GM18858 (cell line): ENCODE measurements around the gene SERF1A.
"Not testable (repeated sequence)": the region's sequence is repeated elsewhere in the genome, so short reads cannot be mapped to it uniquely, and the experiment has no call there.

ENCODE experiments used
- ATAC-seq: cut with Tn5 transposase; IDR thresholded peaks from one replicate; pipeline ENCODE4 v1.9.1; 2021; ENCODE audit not compliant: unreplicated experiment

Gene SERF1A

DNA sequence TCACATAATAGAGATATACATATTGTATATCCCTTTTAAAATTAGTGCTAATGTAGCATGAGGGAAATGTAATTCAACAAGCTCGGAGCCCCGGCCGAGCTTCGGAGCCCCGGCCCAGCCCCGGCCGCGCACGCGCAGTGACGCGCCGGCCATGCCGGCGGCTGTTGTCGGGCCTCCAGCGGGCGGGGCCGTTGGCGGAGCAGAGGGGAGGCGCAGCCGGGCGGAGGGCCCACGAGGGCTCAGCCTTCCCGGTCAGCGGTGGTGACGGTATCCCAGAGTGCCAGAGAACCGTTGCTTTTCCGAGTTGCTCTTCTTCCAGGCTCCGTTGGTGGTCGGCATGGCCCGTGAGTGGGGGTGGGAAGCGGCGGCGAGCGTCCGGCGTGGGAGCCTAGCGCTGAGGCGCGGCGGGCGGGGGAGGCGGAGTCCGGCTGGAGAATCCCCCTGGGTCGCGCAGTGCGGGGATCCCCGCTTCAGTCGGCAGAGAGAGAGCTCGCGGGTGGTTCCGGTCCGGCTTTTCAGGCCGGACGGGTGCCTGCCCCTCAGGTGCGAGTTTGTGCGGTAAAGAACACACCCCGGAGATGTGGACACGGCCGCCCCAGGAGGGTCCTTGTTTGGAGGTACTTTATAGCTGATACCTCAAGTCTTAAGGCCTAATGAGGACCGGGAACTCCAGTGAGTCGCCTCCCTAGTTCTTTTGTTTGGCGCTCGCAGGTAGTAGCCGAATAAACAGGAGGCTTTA, at the start of gene SERF1A:
Gene SERF1A, plus strand, starts transcription at position 137 of the 739 bp plus-strand sequence. Its CDS starts 201 bp downstream, at position 338.
- peak; percentile 76 for ATAC-seq

- ATAC-seq = not testable (repeated sequence)
These were observed 33.7 kb upstream of the SERF1A start for GRCh38 chr5:70866778-70867177.

DNA sequence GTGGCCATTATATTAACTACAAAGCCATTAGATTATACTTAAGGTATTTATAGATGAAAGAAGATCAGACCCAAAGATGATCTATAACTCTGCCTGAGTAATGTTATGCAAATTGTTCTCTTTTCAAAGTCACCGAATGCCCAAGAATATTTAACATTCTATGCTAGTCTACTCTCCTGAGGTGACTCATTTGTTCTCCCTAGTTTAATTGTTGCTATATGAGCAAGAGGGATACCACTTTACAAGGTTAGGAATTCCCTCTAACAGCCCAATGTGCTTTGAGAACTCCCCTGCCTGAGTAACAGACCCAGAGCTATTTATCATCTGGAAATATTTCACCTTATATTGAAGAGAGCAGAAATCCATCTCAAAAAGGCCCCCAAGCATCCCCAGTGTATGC, 29.8 kb upstream of the SERF1A start:
- not testable (repeated sequence) for ATAC-seq

GRCh38 chr5:70896076-70896475, 4.4 kb upstream of the SERF1A start:
- ATAC-seq = not testable (repeated sequence)

- ATAC-seq = peak; percentile 27
These were observed 753 bp downstream of the SERF1A start for GRCh38 chr5:70901272-70901571.

- ATAC-seq = not testable (repeated sequence)
These were observed 6.2 kb downstream of the SERF1A start for GRCh38 chr5:70906624-70907023.

DNA sequence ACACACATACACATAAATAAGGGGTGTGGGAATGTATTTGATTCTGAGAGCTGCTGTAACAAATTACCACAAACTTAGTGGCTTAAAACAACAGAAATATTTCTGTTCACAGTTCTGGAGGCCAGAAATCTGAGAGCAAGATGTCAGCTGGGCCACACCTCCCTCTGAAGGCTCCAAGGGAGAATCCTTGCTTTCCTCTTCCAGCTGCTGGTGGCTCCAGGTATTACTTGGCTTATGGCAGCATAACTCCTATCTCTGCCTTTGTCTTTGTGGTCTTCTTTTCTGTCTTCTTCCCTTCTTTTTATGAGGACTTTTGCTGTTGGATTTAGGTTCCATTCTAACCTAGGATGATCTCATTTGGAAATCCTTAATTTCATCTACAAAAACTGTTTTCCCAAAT, 16.4 kb downstream of the SERF1A start:
- ATAC-seq = not testable (repeated sequence)

DNA sequence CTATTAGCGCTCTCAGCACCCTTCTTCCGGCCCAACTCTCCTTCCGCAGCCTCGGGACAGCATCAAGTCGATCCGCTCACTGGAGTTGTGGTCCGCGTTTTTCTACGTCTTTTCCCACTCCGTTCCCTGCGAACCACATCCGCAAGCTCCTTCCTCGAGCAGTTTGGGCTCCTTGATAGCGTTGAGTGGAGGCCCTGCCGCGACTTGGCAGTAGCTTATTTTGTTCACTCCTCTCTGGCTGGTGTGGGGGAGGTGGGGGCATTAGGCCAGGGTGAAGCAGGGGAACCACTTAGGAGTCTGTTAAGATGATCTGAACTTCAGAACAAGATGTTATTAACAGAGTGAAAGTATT, 24.7 kb downstream of the SERF1A start:
- peak; percentile 18 for ATAC-seq

DNA sequence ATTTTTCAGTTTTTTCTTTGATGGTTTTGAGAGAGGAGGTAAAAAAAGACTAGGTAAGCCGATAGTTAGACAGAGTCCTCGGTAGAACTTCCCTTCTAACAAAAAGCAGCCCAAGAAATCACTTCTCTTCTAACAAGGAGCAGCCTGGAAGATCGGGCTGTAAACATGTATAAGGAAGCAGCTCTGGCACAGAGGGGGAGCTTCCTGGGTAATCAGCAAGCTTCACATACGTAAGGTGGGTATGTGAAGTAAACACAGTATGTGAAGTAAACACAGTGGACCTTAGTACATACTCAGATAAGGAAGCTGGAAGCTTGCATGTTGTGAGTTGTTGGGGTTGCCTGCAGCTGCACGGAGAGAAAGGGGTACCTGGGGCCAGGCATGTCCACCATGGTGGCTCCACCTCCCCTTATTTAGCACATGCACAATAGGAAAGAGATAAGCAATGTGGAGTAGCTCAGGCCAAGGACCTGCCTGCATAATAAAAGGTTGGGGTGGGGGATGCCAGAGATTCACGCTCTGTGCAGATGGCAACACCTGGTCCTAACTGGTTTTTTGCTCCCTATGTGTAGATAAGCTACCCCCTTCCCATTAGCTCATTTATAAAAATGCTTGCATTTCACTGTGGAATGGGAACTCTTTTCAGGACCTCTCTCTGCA, 31.4 kb downstream of the SERF1A start:
- ATAC-seq = not testable (repeated sequence)

GRCh38 chr5:70932560-70932959, 32.1 kb downstream of the SERF1A start:
- ATAC-seq = not testable (repeated sequence)

DNA sequence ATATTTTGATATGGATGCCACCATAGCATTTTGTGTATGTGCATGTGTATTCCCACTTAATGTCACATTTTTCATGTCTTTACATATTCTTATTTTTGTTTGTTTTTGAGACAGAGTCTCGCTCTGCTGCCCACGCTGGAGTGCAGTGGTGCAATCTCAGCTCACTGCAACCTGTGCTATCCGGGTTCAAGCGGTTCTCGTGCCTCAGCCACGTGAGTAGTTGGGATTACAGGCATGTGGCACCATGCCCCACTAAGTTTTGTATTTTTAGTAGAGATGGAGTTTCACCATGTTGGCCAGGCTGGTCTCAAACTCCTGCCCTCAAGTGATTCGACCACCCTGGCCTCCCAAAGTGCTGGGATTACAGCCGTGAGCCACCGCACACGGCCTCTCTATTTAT, 52.6 kb downstream of the SERF1A start:
- ATAC-seq = not testable (repeated sequence)
